GM12878 (cell line): ENCODE measurements around the gene BSPRY. TPM values are rescaled to one million over a fixed set of nuclear protein-coding genes. Genes with fewer than 3 reads are reported as not detected.

Experiments
- BCL11A ChIP-seq: IDR thresholded peaks from 2 replicates; pipeline ENCODE4 v1.6.1; 2011; ENCODE audit warnings: low read depth, low read length
- BMI1 ChIP-seq: fragments of 450-650 bp; IDR thresholded peaks from 2 replicates; pipeline ENCODE4 v1.6.1; 2016; ENCODE audit warnings: mild to moderate bottlenecking, moderate library complexity, borderline replicate concordance
- CEBPB ChIP-seq, 2 experiments: fragments of 150-350 bp in 1 of 2; IDR thresholded peaks; 2 replicates each; pipeline ENCODE4 v1.6.1; 2012 to 2014; ENCODE audit warnings: low read depth in 2 of 2, low read length in 2 of 2, borderline replicate concordance in 1 of 2, inconsistent platforms in 1 of 2
- CREB1 ChIP-seq: IDR thresholded peaks from 2 replicates; pipeline ENCODE4 v1.6.1; 2012; ENCODE audit warnings: low read depth, mild to moderate bottlenecking, inconsistent platforms
- EED ChIP-seq: sonication (generic); IDR thresholded peaks from 2 replicates; pipeline ENCODE4 v1.6.1; 2016; ENCODE audit warnings: antibody characterized with exemption, low read depth
- HDAC2 ChIP-seq: fragments of 200-600 bp; sonication (generic); IDR thresholded peaks from 2 replicates; pipeline ENCODE4 v1.6.1; 2017
- ZSCAN29 ChIP-seq: fragments of 450-650 bp; IDR thresholded peaks from 2 replicates; pipeline ENCODE4 v1.6.1; 2017; ENCODE audit warnings: mild to moderate bottlenecking, moderate library complexity
- polyA plus RNA-seq, 11 experiments: library from polyadenylated mRNA; depleted of rRNA in 4 of 11; unstranded in 6 of 11; stranded (reverse) in 5 of 11; fragments of >200 nt; fragmentation: Nextera tagmentation in 4 of 11; fragmentation: Illumina TruSeq in 1 of 11; extraction: Ambion mirVana in 4 of 11; extraction: Trizol in 1 of 11; gene quantifications; 1 replicate in 1 of 11; 2 replicates in 10 of 11; pipeline versions ENCODE4 v1.2.1 to v1.2.3, GENCODE V29; 2011 to 2016; ENCODE audit warnings: inconsistent platforms in 2 of 11, missing spikeins in 2 of 11, low read depth in 1 of 11
- total RNA-seq, 4 experiments: library from RNA; depleted of rRNA in 3 of 4; stranded (reverse); fragments of >200 nt in 3 of 4; fragmentation: Illumina TruSeq in 1 of 4; extraction: Trizol in 1 of 4; gene quantifications; 2 replicates each; pipeline versions ENCODE4 v1.2.1 to v1.2.3, GENCODE V29; 2013 to 2021
- TF ChIP-seq, protein P1 (sequence below): IDR thresholded peaks from 2 replicates; pipeline ENCODE4 v1.6.1; 2012; ENCODE audit warnings: improper control_type of control experiment, low read depth, low read length; ENCODE audit not compliant: insufficient replicate concordance
- TF ChIP-seq, protein P2 (sequence below): fragments of 450-650 bp; IDR thresholded peaks from 2 replicates; pipeline ENCODE4 v1.6.1; 2017; ENCODE audit warnings: mild to moderate bottlenecking, moderate library complexity
- TF ChIP-seq, protein P3 (sequence below): IDR thresholded peaks from 2 replicates; pipeline ENCODE4 v1.6.1; 2012; ENCODE audit warnings: low read depth, low read length, improper control_type of control experiment

Gene BSPRY
- total and polyA plus RNA-seq, 10 of the 15 experiments (the other 5 are each of a cell fraction or from before 2014, with no cell fraction given): 0.45 to 6.3 (median 4.1) TPM

DNA sequence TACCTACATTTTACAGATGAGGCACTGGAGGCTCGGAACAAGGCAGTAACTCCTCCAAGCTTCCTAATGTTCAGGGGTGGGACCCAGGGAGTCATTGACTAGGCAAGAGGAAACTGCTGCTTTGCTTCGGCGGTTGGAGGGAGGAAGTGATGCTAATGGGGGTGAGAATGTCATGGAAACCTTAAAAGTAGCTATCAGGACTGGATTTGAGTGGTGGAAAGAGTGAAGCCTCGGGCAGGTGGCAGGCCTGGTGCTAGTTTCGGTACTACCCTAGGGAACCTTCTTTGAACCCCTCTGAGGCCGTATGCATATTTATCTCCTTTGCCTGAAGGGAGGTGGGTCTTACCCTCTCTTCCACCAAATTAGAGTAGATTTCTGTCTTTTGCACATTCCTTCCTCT, 1.6 kb downstream of the BSPRY start (continued):
- TF ChIP-seq, protein P1, sequence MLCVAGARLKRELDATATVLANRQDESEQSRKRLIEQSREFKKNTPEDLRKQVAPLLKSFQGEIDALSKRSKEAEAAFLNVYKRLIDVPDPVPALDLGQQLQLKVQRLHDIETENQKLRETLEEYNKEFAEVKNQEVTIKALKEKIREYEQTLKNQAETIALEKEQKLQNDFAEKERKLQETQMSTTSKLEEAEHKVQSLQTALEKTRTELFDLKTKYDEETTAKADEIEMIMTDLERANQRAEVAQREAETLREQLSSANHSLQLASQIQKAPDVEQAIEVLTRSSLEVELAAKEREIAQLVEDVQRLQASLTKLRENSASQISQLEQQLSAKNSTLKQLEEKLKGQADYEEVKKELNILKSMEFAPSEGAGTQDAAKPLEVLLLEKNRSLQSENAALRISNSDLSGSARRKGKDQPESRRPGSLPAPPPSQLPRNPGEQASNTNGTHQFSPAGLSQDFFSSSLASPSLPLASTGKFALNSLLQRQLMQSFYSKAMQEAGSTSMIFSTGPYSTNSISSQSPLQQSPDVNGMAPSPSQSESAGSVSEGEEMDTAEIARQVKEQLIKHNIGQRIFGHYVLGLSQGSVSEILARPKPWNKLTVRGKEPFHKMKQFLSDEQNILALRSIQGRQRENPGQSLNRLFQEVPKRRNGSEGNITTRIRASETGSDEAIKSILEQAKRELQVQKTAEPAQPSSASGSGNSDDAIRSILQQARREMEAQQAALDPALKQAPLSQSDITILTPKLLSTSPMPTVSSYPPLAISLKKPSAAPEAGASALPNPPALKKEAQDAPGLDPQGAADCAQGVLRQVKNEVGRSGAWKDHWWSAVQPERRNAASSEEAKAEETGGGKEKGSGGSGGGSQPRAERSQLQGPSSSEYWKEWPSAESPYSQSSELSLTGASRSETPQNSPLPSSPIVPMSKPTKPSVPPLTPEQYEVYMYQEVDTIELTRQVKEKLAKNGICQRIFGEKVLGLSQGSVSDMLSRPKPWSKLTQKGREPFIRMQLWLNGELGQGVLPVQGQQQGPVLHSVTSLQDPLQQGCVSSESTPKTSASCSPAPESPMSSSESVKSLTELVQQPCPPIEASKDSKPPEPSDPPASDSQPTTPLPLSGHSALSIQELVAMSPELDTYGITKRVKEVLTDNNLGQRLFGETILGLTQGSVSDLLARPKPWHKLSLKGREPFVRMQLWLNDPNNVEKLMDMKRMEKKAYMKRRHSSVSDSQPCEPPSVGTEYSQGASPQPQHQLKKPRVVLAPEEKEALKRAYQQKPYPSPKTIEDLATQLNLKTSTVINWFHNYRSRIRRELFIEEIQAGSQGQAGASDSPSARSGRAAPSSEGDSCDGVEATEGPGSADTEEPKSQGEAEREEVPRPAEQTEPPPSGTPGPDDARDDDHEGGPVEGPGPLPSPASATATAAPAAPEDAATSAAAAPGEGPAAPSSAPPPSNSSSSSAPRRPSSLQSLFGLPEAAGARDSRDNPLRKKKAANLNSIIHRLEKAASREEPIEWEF: no peak
- TF ChIP-seq BMI1: no peak
- no peak for TF ChIP-seq CREB1
- TF ChIP-seq, protein P2, sequence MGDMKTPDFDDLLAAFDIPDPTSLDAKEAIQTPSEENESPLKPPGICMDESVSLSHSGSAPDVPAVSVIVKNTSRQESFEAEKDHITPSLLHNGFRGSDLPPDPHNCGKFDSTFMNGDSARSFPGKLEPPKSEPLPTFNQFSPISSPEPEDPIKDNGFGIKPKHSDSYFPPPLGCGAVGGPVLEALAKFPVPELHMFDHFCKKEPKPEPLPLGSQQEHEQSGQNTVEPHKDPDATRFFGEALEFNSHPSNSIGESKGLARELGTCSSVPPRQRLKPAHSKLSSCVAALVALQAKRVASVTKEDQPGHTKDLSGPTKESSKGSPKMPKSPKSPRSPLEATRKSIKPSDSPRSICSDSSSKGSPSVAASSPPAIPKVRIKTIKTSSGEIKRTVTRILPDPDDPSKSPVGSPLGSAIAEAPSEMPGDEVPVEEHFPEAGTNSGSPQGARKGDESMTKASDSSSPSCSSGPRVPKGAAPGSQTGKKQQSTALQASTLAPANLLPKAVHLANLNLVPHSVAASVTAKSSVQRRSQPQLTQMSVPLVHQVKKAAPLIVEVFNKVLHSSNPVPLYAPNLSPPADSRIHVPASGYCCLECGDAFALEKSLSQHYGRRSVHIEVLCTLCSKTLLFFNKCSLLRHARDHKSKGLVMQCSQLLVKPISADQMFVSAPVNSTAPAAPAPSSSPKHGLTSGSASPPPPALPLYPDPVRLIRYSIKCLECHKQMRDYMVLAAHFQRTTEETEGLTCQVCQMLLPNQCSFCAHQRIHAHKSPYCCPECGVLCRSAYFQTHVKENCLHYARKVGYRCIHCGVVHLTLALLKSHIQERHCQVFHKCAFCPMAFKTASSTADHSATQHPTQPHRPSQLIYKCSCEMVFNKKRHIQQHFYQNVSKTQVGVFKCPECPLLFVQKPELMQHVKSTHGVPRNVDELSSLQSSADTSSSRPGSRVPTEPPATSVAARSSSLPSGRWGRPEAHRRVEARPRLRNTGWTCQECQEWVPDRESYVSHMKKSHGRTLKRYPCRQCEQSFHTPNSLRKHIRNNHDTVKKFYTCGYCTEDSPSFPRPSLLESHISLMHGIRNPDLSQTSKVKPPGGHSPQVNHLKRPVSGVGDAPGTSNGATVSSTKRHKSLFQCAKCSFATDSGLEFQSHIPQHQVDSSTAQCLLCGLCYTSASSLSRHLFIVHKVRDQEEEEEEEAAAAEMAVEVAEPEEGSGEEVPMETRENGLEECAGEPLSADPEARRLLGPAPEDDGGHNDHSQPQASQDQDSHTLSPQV: no peak
- peak; percentile 42; the same call in 1 of the 2 replicates for TF ChIP-seq EED
- TF ChIP-seq ZSCAN29: no peak
- no peak for TF ChIP-seq HDAC2
- TF ChIP-seq, protein P3, sequence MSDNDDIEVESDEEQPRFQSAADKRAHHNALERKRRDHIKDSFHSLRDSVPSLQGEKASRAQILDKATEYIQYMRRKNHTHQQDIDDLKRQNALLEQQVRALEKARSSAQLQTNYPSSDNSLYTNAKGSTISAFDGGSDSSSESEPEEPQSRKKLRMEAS: no peak
- no peak for TF ChIP-seq BCL11A
- no peak for TF ChIP-seq CEBPB (IDR thresholded peaks at IDR 0.05; ENCODE audit: borderline replicate concordance in 1 of 2, low read depth in 2 of 2, low read length in 2 of 2)
